ENCODE results near the gene PTPN18. TPM values are rescaled to one million over a fixed set of nuclear protein-coding genes. Genes with fewer than 3 reads are reported as not detected.

The PTPN18 gene
- total RNA-seq, 1 donor from 2014 or later: 78.5 TPM

DNA sequence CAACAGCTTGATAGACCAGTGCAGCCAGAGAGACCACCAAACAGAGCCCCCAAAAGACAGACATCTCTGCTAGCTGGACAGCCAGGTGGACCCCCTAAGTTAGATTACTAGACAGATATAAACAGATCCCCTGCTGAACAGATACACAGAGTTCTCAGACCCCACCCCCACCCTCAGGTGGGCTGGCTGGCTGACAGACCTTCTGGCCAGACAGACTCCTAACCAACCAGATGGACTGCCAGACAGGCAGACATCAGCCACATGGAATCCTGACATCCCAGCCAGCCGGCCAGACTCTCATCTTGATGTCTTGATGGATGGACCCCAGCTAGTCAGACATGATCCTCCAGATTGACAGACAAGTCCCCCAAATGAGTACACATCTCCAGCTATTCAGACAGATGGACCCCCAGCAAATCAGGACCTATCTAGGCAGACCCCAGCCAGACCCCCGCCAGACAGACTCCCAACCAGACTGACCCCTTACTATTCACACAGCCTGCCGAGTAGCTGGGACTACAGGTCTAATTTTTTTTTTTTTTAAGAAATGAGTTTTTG is 18.0 kb downstream of the PTPN18 start:
- Mint-ChIP-seq H3K36me3 (ENCODE audit: unreplicated experiment) (peaks cover 23% of the 10 kb centered on the region), H3K4me1 (ENCODE audit: low read depth, unreplicated experiment) (peaks cover 13% of the 10 kb centered on the region), H3K27ac (ENCODE audit: unreplicated experiment) (peak overlapping the region; percentile 38), H3K4me3 (ENCODE audit: unreplicated experiment) (peak overlapping the region; percentile 93), H3K27me3 (ENCODE audit: unreplicated experiment) (peaks cover 12% of the 10 kb centered on the region), H3K9me3 (ENCODE audit: unreplicated experiment) (peaks cover 17% of the 10 kb centered on the region)
- no peak for TF ChIP-seq CTCF (IDR thresholded peaks at IDR 0.05; ENCODE audit: partially characterized antibody, unreplicated experiment)
- DNase-seq: no peak

DNA sequence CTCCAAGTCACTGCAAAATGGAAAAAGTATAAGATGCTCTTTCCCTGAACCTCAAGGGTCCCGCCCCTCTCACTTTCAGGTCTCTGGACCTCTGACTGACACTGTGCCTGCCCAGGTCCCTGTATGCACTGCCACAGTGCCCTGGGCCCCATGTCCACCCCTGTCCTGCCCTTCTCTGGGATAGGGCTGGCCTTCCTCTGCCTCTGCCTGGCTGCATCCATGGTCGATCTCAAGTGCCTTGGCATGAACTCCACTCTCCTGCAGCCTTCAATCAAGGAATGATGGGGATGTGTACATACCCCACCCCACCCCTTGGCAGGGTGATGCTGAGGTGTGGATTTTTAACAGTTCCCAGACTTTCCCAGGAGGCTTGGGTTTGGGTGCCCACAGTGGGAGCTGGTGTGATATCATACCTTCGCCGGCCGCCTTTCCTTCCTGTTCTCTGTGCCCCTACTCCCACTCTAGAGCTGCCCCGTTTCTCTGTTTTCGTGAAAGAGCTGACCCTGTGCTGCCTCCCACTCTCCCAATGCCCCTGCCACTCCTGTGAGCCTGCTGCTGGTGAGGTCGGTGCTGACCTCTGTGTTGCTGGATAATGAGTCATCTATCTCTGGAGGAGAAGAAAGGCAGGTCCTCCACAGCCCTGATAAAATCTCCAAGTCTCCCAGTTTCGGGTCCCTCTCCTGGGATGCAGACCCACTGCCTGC is 18.9 kb downstream of the PTPN18 start:
- TF ChIP-seq CTCF (IDR thresholded peaks at IDR 0.05; ENCODE audit: partially characterized antibody, unreplicated experiment): no peak
- DNase-seq: no peak
- H3K36me3 Mint-ChIP-seq (ENCODE audit: unreplicated experiment): peaks cover 23% of the 10 kb centered on the region
- peaks cover 12% of the 10 kb centered on the region for H3K27me3 Mint-ChIP-seq (ENCODE audit: unreplicated experiment)
- H3K9me3 Mint-ChIP-seq (ENCODE audit: unreplicated experiment): peaks cover 17% of the 10 kb centered on the region
- peak overlapping the region; percentile 74 for H3K4me3 Mint-ChIP-seq (ENCODE audit: unreplicated experiment)
- H3K4me1 Mint-ChIP-seq (ENCODE audit: low read depth, unreplicated experiment): peaks cover 13% of the 10 kb centered on the region
- H3K27ac Mint-ChIP-seq (ENCODE audit: unreplicated experiment): peak overlapping the region; percentile 79

- Mint-ChIP-seq H3K4me3 (ENCODE audit: unreplicated experiment) (no peak overlapping the region), H3K4me1 (ENCODE audit: low read depth, unreplicated experiment) (peaks cover 13% of the 10 kb centered on the region), H3K27me3 (ENCODE audit: unreplicated experiment) (peaks cover 14% of the 10 kb centered on the region), H3K9me3 (ENCODE audit: unreplicated experiment) (peaks cover 17% of the 10 kb centered on the region), H3K36me3 (ENCODE audit: unreplicated experiment) (peaks cover 23% of the 10 kb centered on the region), H3K27ac (ENCODE audit: unreplicated experiment) (peak overlapping the region; percentile 33)
- no peak for TF ChIP-seq CTCF (IDR thresholded peaks at IDR 0.05; ENCODE audit: partially characterized antibody, unreplicated experiment)
- DNase-seq: no peak
Measured at GRCh38 chr2:130375291-130376266, 19.7 kb downstream of the PTPN18 start.

DNA sequence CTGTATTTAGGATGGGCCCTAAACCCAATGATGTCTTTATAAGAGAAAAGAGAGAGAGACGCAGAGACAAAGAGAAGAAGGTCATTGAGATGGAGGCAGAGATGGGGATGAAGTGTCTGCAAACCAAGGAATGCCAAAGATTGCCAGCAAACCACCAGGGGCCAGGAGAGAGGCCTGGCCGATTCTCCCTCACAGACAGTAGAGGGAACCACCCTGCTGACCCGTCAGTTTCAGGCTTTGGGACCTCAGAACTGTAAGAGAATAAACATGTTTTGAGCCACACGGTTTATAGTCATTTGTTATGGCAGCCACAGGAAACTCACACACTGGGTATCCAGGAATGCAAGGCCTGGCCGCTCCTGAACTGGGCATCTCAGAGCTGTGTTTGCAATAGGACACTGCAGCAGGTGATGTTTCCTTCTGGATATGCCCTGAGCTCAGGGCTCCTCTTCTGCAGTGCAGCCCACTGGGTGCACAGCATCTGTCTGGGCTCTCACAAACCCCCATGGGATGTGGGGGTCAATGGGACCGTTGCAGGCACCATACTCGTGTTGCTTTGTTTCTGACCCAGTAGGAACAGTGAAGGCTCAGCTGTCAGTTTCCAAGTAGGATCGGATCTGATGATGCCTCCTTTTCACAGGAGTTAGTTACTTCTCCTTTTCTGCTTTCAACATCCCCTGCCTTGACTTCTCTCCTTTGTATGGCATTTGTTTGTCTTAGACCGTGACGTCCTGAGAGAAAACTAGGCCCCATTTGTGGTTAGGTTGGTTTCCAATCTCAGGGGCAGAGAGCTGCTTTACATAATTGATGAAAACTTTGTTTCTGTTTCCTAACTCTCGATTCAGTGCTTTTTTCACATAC is 20.8 kb downstream of the PTPN18 start:
- Mint-ChIP-seq H3K9me3 (ENCODE audit: unreplicated experiment) (peaks cover 12% of the 10 kb centered on the region), H3K4me3 (ENCODE audit: unreplicated experiment) (peak overlapping the region; percentile 2), H3K27ac (ENCODE audit: unreplicated experiment) (no peak overlapping the region), H3K36me3 (ENCODE audit: unreplicated experiment) (peaks cover 16% of the 10 kb centered on the region), H3K27me3 (ENCODE audit: unreplicated experiment) (peaks cover 14% of the 10 kb centered on the region), H3K4me1 (ENCODE audit: low read depth, unreplicated experiment) (peaks cover 13% of the 10 kb centered on the region)
- no peak for DNase-seq
- no peak for TF ChIP-seq CTCF (IDR thresholded peaks at IDR 0.05; ENCODE audit: partially characterized antibody, unreplicated experiment)

Measured in glutamatergic neuron (in vitro differentiated cells).